ENCODE results near the gene DLGAP1.
A peak's percentile ranks its signal among the peaks of the same experiment; 100 is the strongest.

Gene DLGAP1

DNA sequence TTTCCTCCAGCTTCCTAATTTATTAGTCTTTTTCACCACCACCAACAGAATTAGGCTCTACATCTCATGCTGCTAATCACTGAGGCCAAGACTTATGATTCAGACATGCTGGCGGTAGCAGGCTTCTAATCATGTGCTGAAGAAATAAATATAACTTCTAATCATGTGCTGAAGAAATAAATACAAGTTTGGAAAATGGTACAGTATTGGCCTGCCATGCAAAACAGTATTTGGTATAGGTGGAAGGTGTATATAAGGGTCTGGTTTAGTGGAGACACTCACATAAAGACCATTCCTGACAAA lies 764.4 kb downstream of the DLGAP1 start:
- no peak for DNase-seq (ENCODE audit: low spot score)

DNA sequence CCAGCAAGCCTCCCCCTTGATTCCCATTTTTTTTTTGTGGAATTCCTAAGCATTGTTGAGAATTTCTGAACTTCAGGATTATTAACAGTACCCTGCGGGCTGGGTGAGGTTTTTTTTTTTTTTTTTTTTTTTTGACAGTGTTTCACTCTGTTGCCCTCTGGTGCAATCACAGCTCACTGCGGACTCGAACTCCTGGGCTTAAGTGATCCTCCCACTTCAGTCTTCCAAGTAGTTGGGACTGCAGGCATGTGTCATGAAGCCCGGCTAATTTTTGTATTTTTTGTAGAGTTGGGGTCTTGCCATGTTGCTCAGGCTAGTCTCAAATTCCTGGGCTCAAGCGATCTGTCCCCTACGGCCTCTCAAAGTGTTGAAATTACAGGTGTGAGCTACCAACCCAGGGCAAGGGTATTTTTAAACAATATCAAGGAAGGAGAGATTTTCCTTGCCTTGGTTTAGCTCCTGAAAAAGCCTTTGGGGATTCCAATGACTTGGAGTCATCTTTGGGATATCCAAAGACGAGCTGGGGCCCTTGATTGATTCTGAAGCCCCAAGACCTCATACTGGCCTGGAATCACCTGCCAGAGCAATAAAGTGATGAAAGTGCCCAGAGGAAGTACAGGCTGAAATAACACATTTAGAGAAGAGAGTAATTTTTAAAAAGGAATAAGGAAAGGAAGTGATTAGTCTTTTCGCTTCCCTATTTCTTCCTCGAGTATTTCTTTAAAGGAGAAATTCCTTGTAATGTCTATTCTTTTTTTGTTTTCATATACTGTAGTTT lies 764.9 kb downstream of the DLGAP1 start:
- DNase-seq (ENCODE audit: low spot score), result no peak

DNA sequence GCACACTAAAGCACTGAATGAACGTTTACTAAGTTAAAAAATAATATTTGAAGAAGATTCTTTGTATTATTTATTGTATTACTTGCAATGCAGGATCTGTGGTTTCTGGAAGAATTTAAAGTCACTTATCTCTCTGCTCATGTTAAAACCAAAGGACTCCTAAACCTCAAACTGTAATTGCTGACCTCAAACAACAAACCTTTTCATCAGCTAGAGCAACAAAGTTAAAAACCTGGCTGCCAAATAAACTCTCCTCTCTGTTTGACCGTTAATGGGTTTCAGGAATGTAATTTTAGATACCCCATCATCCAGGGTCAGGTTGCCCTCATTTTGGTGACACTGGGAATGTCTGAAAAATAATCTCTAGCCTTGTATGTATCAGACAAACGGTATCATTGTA lies 766.0 kb downstream of the DLGAP1 start:
- no peak for DNase-seq (ENCODE audit: low spot score)

DNA sequence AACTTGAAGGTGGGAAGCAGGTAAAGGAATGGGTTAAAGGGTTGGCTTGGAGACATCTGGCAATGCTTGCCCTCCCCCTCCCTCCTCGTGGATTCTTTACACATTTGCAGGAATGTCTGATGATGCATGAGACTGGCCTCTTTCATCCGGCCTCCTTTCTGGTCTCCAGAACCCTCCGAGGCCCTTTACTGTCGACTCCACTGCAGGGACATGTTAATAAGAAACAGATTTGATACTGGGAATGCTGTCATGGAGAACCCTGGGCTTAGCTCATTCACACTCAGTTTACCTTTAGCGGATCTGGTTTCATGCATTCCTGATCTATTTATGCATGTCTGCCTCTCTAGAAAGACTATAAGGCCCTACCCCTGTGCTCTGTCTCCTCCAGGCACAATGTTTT lies 766.4 kb downstream of the DLGAP1 start:
- DNase-seq (ENCODE audit: low spot score), result no peak

DNA sequence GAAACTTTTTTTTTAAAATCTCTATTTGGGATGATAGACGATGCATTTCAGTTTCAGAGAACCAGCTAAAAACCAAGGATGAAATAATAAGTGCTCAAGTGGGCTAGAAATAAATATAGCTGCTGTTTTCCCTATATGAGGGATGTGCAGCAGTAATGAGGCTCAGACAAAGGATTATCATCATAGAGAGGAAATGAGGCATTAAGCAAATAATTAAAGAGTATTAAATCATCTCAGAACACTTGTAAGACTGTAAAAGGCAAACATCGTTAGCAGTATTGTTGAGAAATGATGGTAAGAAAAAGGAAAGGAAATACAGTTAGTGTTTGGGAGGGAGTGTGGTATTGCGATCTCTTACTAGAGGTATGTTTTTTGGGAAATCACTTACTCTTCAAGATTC lies 771.6 kb downstream of the DLGAP1 start:
- DNase-seq (ENCODE audit: low spot score), result no peak

DNA sequence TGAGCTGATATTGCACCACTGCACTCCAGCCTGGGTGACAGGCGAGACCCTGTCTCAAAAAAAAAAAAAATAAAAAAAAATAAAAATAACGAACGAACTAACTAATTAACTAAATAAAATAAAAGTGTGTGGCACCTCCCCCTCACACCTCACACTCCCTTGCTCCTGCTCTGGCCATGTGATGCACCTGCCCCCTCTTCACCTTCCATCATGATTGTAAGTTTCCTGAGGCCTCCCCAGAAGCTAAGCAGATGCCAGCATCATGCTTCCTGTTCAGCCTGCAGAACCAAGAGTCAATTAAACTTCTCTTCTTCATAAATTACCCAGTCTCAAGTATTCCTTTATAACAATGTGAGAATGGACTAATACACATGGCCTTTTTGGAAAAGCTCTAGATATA lies 773.0 kb downstream of the DLGAP1 start:
- DNase-seq (ENCODE audit: low spot score), result no peak

DNA sequence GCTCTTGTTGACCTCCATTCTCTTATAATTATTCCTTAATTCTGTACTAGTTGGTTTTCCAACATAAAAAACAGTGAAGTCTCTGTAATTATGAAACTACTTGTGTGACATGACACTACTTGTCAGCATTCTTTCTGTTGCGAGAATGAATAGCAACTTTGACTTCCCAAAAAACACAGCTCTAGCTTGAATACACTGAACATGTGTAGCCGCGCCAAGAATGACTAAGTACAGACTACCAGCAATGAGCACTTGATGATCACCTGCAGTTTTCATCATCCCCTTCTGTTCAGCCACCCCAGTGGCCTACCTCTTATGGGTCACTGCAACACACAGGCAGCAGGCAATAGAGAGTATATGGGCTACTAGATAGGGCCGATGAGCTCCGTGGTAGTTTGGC lies 775.9 kb downstream of the DLGAP1 start:
- no peak for DNase-seq (ENCODE audit: low spot score)

DNA sequence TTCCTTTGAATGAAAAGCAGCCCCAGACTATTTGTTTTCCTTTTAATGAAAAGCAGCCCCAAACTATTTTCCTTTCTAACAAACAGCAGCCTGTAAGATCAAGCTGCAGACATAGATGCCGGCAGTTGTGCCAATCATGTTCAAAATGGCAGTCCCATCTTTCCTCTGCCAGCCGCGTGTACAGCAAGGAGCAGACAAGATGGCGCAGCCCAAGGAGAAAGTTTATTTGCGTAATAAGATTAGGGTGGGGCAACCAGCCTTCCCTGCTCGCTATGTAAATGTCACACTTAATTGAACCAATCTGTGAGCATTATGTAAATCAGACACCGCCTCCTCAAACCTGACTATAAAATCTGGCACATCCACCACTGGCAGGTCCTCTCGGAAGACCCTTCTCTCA lies 779.1 kb downstream of the DLGAP1 start:
- no peak for DNase-seq (ENCODE audit: low spot score)

DNA sequence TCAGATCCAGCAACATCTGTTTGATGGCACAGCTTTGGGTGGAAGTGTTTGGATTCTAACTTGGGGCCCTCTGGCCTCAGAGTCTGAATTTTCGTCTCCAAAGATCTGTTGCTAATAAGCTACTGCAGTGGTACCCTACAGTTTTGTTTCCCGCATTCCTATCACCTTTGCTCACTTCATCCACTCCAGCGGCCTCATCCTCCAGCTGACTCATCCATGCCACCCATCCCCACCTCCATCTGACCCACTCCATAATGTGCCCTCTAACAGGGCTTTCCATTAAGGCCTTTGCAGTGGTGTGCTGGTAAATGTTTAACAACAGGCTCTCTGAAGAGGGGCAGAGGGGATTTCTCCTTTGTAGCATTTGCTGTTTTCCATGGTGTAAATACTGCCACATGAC lies 779.7 kb downstream of the DLGAP1 start:
- DNase-seq (ENCODE audit: low spot score), result no peak

DNA sequence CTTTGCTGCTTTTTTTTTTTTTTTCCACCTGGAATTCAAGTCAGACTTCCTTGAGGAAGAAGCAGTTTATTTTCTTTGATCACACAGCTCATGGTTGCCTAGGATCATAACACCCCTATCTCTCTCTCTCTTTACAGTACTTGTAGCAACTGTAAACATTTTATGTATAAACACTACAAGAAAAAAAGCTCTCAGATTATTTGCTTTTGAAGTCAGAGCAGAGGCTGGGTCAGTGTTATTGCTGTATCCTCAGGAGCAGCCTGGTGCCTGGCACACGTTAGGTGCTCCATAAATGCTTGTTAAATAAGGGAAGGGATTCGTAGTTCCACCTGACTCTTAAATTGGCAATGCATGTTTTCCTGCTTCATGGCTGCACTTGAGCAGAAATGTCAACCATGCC lies 783.9 kb downstream of the DLGAP1 start:
- DNase-seq (ENCODE audit: low spot score), result no peak

DNA sequence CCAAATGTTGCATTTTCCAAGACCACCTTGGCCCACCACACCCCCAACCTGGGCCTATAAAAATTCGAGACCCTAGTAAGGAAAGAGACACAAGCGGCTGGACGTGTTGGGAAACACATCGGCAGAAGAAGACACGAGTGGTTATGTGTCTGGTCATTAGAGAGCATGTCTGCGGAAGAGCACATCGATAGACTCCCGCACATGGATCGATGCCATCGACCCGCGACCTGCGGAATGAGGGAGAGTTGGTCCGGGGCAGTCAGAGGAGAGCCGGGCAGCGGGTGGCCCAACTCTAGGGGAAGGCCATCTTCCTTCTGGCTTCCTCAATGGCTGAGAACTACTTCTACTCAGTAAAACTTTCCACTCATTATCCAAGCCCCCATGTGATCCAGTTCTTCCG lies 785.7 kb downstream of the DLGAP1 start:
- no peak for DNase-seq (ENCODE audit: low spot score)

DNA sequence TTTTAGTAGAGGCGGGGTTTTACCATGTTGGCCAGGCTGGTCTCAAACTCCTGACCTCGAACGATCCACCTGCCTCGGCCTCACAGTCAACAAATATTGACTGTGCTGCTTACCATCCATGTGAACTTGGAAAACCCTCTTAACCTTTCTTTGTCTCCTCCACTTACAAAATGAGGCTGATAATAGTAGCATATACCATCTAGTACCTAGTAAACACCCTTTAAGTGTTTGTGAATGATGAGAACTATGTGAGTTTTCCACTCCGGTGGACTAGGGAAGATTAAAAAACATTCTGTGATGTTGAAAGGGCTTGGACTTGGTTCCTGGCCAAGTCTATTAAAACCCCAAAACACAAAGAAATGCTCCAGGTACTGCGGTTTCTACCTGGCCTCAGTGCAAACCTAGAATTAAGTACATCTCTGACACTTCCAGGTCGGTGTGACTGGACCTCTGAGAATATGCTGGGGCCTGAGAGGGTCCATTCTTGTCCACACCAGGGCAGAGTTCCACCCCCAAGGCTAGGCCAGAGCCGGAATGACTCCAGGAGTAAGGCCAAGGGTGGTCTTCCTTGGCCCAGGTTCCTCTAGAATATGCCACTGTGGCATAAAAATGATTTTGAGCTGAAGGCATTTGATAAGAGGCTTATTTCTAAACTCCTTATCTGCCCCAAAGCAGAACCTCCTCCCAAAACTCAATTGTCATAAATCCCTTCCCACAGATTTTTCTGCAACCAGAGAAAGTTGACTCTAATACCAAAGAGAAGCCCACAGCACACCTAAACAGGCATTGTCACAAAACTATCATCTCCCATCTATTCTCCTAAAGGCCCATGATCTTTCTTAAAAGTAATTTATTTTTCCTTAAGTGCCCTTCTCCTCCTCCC lies 787.6 kb downstream of the DLGAP1 start:
- no peak for DNase-seq (ENCODE audit: low spot score)

DNA sequence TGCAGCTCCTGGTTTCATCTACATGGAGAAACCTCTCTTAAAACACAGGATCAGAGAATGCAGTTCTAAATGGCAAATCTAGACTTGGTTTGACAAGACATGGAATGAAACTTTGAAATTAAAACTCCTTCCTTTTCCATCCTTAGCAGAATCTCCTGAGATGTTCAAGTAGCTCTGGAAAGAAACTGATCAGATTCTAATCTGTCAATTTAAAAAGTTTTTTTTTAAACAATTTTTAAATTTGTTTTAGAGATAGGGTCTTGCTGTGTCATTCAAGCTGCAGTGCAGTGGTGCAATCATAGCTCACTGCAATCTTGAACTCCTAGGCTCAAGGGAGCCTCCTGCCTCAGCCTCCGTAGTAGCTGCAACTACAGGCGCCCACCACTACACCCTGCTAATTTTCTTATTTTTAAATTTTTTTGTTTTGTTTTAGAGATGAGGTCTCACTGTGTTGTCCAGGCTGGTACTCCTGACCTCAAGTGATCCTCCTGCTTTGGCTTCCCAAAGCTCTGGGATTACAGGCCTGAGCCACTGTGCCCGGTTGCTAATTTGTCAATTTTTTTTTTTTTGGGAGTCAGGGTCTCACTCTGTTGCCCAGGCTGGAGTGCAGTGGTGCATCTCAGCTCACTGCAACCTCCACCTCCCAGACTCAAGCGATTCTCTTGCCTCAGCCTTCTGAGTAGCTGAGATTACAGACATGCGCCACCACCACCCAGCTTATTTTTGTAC lies 788.4 kb downstream of the DLGAP1 start:
- no peak for DNase-seq (ENCODE audit: low spot score)

DNA sequence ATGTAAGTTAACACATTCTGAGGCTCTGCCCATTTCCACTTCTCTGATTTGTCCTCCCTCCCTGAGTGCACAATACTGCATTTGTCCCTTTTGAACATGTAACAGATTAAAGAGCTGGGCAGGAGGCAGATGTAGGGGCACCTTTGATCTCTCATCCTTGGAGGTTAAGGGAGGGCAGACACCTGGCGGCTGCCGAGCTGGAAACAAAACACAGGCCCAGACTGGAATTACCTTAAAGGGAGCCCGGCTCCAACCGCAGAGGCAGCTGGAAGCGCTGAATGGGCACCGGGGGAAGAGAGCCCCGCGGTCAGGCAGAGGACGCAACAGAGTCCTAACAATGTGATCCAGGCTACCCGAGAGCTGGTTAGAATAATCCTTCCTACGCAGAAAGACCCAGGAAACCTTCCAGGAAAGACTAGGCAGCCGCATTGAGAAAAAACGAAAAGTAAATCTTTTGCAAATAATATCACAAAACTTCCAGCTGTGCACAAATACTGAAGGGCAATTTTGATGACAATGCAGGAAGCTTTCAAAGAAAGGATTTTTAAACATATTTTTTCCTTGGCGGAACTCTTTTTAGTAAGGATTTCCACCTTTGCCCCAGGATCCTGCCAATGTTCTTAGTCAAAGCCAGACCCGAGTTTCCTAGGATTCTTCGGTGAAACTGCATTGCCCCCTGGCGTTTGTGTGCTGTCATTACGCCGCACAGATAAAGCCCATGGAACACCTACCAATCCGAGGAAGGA lies 789.2 kb downstream of the DLGAP1 start:
- DNase-seq (ENCODE audit: low spot score), result peak; percentile 78

DNA sequence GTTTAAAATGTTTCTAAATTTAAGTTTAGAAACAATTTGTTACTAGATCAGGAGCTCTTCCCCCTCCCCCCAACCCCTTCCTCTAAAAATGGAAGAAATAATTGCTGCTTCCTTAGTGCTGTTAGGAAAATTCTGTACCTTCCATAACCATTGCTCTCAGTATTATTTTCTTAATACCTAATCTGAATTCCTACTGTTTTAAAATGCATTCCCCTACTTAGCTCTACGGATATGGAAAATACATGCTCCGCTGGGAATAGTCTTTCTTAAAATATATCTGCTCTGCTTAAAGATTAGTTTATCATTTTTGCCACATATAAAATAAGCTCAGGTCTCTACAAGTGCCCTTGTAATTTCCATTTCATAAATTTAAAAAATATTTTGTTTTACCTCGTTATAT lies 789.9 kb downstream of the DLGAP1 start:
- DNase-seq (ENCODE audit: low spot score), result no peak

DNA sequence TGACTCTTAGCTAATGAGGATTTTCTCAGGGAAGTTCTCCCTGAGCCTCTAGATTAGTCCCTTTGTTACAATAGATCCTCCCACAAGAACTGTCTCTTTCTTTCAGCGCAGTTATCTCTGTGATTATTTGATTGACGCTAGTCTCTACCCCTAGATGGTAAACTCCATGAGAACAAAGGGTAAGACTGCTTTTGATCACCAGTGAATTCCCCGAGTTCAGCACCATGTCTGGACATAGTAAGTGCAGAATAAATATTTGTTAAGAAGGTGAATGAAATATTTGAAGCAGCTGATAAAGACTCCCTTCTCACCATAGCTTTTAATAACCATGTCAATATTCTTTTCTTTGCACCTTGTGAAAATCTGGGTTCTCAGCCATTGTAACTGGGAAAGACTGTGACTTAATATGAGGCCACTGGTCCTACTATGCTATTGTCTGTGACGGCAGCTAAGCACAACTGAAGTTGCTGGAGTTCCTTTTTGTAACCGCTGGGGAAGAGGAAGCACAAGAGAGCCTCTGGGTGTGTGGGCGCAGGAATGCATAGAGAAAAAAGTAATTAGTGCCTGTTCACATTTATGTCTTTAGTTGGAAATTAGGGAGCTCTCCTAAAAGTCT lies 790.4 kb downstream of the DLGAP1 start:
- DNase-seq (ENCODE audit: low spot score), result no peak

DNA sequence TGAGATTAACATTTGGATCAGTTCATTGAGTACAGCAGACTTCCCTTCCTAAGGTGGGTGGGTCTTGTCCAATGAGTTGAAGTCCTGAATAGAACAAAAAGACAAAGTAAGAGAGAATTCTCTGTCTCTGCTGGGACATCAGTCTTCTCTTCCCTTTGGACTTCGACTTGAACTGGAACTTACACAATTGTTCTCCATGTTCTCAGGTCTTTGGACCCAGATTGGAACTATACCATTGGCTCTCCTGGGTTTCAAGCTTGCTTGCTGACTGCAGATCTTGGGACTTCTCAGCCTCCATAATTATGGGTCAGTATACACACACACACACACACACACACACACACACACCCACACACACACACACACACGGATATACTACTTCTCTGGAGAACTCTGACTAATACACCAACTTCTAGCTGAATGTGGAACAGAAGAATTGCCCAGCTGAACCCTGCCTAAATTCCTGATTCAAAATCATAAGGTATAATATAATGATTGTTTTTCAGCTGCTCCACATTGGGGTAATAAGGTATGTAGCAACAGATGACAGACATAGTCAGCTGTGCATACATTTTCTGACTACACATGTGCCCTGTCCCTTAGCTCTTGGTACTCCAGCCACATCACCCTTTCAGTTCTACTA lies 791.1 kb downstream of the DLGAP1 start:
- DNase-seq (ENCODE audit: low spot score), result no peak

DNA sequence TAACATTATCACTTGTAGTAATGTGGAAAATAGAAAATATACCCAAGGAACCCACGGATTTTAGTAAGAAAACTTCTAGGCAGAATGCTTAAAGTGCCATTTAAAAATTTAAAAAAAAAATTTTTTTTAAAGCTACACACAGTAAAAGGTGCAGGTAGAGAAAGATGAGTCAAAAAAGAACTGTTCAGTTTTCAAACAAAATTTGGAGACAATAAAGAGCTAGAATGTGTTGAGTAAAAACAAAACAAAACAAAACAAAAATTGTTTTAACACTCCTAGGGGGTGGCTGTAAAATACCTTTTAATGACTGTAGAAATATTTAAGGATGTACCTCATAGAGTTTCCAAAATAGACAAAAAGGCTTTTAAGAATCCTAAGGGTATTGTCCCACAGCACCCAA lies 793.1 kb downstream of the DLGAP1 start:
- DNase-seq (ENCODE audit: low spot score), result no peak

DNA sequence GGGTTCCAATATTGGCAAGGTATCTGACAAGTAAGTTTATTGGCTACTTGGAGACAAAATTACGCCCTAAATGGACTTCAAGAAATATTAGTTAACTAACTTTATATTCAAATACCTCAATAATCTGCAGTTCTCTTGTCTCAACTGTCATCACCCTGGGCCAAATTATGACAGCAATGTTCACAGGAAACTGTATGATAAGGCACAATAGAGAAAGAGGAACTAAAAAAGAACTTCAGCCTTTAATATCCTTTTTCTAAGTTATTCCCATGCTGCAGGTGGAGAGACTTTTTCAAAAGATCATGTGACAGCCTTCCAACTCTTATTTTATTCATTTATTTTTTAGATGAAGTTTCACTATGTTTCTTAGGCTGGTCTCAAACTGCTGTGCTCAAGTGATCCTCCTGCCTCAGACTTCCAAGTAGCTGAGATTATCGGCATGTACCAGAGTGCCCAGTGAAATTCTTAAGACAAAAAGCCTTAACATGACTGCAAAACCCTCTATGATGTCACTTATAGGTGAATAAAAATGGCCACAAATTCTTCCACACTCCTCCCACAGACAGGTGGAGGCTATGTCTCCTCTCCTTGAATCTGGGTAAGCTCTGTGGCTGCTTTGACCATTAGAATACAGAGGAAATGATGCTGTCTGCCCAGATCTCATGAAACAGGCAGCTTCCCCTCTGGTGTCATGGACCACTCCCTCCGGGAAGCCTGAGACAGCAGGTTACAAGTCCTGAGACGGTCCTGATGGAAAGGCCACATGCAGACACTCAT lies 794.2 kb downstream of the DLGAP1 start:
- DNase-seq (ENCODE audit: low spot score), result no peak

DNA sequence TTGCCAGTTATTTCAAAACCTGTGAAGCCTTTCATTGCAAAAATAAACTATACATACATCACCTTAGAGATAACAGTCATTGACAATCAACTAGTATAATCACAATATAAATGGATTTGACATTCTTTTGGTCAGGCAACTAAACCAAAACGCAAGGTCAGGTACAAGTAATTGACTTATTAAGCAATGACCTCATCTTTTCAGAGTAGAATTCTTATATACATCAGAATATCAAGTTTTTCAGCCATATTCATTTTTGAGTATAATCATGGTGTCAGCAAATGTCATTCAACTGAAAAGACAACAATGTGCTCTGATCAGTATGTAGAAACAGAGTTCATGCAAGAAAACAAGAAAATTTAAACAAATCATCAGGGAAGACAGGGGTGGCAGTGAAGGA lies 796.6 kb downstream of the DLGAP1 start:
- no peak for DNase-seq (ENCODE audit: low spot score)

Data from HuH-7 (cell line).